HEK293T (cell line): ENCODE data around the gene SLC22A15.

ENCODE experiments used
- BHLHE40 ChIP-seq: fragments of 450-650 bp; IDR thresholded peaks from 2 replicates; pipeline ENCODE4 v1.6.1; 2016; ENCODE audit warnings: mild to moderate bottlenecking, moderate library complexity, borderline replicate concordance
- HDGF ChIP-seq: fragments of 450-650 bp; IDR thresholded peaks from 2 replicates; pipeline ENCODE4 v1.6.1; 2017; ENCODE audit warnings: antibody characterized with exemption, borderline replicate concordance
- NFRKB ChIP-seq: fragments of 450-650 bp; IDR thresholded peaks from 2 replicates; pipeline ENCODE4 v1.6.1; 2016; ENCODE audit warnings: mild to moderate bottlenecking, moderate library complexity
- SP1 ChIP-seq: fragments of 450-650 bp; IDR thresholded peaks from 2 replicates; pipeline ENCODE4 v1.6.1; 2017
- SUZ12 ChIP-seq: fragments of 450-650 bp; IDR thresholded peaks from 2 replicates; pipeline ENCODE4 v1.6.1; 2016; ENCODE audit warnings: mild to moderate bottlenecking
- TARDBP ChIP-seq: fragments of 450-650 bp; IDR thresholded peaks from 2 replicates; pipeline ENCODE4 v1.6.1; 2016

GRCh38 chr1:115976062-115976920 is at the start of gene SLC22A15:
- TF ChIP-seq SUZ12 (no peak), BHLHE40 (no peak), TARDBP (no peak), HDGF (no peak), SP1 (no peak), NFRKB (no peak)
